ENCODE data around the gene OR52W1.

GRCh38 chr11:6214530-6214929 lies 15.5 kb downstream of the OR52W1 start:
- TF ChIP-seq CTCF (IDR thresholded peaks at IDR 0.05), result no peak
- no peak for TF ChIP-seq POLR2A (IDR thresholded peaks at IDR 0.05)

All from adrenal gland (tissue), 5 donors.